Measurements from ENCODE around the gene GALNT13.
A peak's percentile ranks its signal among the peaks of the same experiment; 100 is the strongest.

The GALNT13 gene

DNA sequence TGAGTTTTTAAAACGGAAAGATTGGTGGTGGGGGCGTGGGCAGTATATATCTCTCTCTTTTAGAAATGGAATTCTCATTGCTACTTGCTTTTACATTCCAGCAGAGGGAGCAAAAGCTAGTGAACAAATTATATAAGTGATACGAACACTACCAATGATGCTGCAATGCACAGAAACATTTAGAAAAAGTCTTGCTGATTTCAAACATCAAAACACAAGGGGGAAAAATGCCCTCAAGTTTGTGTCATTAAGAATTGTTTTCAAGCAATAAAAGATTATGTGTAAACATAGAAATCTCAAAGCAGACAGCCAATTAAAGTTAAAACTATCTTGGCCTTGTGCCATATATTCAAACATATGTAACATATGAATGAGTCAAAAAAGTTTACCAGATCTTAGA lies 530.5 kb downstream of the GALNT13 start:
- no peaks in the 10 kb centered on the region for H3K9me3 ChIP-seq (ENCODE audit: insufficient read depth, low read length)
- TF ChIP-seq EZH2phosphoT487 (conservative IDR thresholded peaks at IDR 0.05; ENCODE audit: low read length) (no peak), CTCF (IDR thresholded peaks at IDR 0.05; ENCODE audit: insufficient read depth, low read length, poor library complexity, severe bottlenecking) (peak; percentile 26)

DNA sequence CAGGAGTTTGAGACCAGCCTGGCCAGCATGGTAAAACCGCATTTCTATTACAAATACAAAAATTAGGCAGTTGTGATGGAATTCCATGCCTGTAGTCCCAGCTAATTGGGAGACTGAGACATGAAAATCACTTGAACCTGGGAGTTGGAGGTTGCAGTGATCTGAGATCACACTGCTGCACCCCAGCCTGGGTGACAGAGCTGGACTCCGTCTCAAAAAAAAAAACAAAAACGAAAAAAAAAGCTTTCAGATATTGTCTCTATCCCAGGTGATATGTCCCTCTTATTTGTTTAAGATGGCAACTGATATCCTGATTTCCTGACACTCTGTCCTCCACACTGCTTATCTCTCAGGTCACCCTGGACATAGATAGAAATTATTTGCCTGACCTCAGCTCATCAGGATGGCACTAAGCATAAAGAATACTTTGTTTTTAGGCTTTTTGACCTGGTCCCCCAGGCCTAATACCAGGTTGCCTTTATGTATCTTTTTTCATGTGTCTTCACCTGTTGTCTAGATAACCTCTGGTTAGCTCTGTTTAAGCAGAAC lies 531.6 kb downstream of the GALNT13 start:
- Histone ChIP-seq H2AFZ (ENCODE audit: low read depth, low read length, severe bottlenecking) (no peak overlapping the region), H3K79me2 (ENCODE audit: insufficient read depth, low read length) (no peaks in the 10 kb centered on the region), H3F3A (ENCODE audit: insufficient read depth) (no peaks in the 10 kb centered on the region), H4K20me1 (ENCODE audit: low read depth, low read length) (no peaks in the 10 kb centered on the region), H3K36me3 (ENCODE audit: low read length) (no peaks in the 10 kb centered on the region), H3K9ac (ENCODE audit: low read length) (no peak overlapping the region), H3K4me2 (ENCODE audit: low read depth, low read length, poor library complexity, severe bottlenecking) (no peak overlapping the region), H3K9me3 (ENCODE audit: insufficient read depth, low read length) (no peaks in the 10 kb centered on the region), H3K4me3 (ENCODE audit: insufficient read depth, low read length, poor library complexity, severe bottlenecking) (no peak overlapping the region), H3K9me2 (replicated peaks; ENCODE audit: insufficient read depth, low read length) (no peaks in the 10 kb centered on the region), H3K27ac (ENCODE audit: low read depth, low read length) (no peak overlapping the region), H3K27me3 (ENCODE audit: low read length) (no peaks in the 10 kb centered on the region)
- TF ChIP-seq CTCF (IDR thresholded peaks at IDR 0.05; ENCODE audit: insufficient read depth, low read length, poor library complexity, severe bottlenecking) (no peak), EZH2phosphoT487 (conservative IDR thresholded peaks at IDR 0.05; ENCODE audit: low read length) (no peak)

More for the DNA sequence above, 530.5 kb downstream of the GALNT13 start:
- Histone ChIP-seq H3K4me2 (ENCODE audit: low read depth, low read length, poor library complexity, severe bottlenecking) (no peak overlapping the region), H3K27ac (ENCODE audit: low read depth, low read length) (no peak overlapping the region), H3K4me3 (ENCODE audit: insufficient read depth, low read length, poor library complexity, severe bottlenecking) (no peak overlapping the region), H3F3A (ENCODE audit: insufficient read depth) (no peaks in the 10 kb centered on the region), H3K9ac (ENCODE audit: low read length) (no peak overlapping the region), H3K79me2 (ENCODE audit: insufficient read depth, low read length) (no peaks in the 10 kb centered on the region), H3K9me2 (replicated peaks; ENCODE audit: insufficient read depth, low read length) (no peaks in the 10 kb centered on the region), H2AFZ (ENCODE audit: low read depth, low read length, severe bottlenecking) (no peak overlapping the region), H3K36me3 (ENCODE audit: low read length) (no peaks in the 10 kb centered on the region), H3K27me3 (ENCODE audit: low read length) (no peaks in the 10 kb centered on the region), H4K20me1 (ENCODE audit: low read depth, low read length) (no peaks in the 10 kb centered on the region)

GRCh38 chr2:154408786-154409185 lies 537.1 kb downstream of the GALNT13 start:
- no peaks in the 10 kb centered on the region for H3K79me2 ChIP-seq (ENCODE audit: insufficient read depth, low read length)
- TF ChIP-seq EZH2phosphoT487 (conservative IDR thresholded peaks at IDR 0.05; ENCODE audit: low read length) = no peak
- no peak for TF ChIP-seq CTCF (IDR thresholded peaks at IDR 0.05; ENCODE audit: insufficient read depth, low read length, poor library complexity, severe bottlenecking)
- no peaks in the 10 kb centered on the region for H3K9me2 ChIP-seq (replicated peaks; ENCODE audit: insufficient read depth, low read length)
- H3K9me3 ChIP-seq (ENCODE audit: insufficient read depth, low read length) = no peaks in the 10 kb centered on the region
- H2AFZ ChIP-seq (ENCODE audit: low read depth, low read length, severe bottlenecking) = no peak overlapping the region
- no peak overlapping the region for H3K9ac ChIP-seq (ENCODE audit: low read length)
- H3K27ac ChIP-seq (ENCODE audit: low read depth, low read length) = no peak overlapping the region
- H3K27me3 ChIP-seq (ENCODE audit: low read length) = no peaks in the 10 kb centered on the region
- no peak overlapping the region for H3K4me2 ChIP-seq (ENCODE audit: low read depth, low read length, poor library complexity, severe bottlenecking)
- H3K4me3 ChIP-seq (ENCODE audit: insufficient read depth, low read length, poor library complexity, severe bottlenecking) = no peak overlapping the region
- H4K20me1 ChIP-seq (ENCODE audit: low read depth, low read length) = no peaks in the 10 kb centered on the region
- H3K36me3 ChIP-seq (ENCODE audit: low read length) = no peaks in the 10 kb centered on the region
- H3F3A ChIP-seq (ENCODE audit: insufficient read depth) = no peaks in the 10 kb centered on the region

All from SU-DHL-6 (cell line).